Small intestine (tissue), 7 donors: ENCODE data around the gene POLN. TPM values are rescaled to one million over a fixed set of nuclear protein-coding genes. Genes with fewer than 3 reads are reported as not detected.

Source experiments
- DNase-seq, 2 donors: peaks; one replicate each; pipeline versions ENCODE4 v3.0.0 to v3.0.0-alpha.2; 2013
- FAIRE-seq: peaks from 2 replicates; lab custom pipeline; 2012; peaks lifted over from hg19 to GRCh38; lab: Jason Lieb, UNC
- H3K27ac ChIP-seq, 3 donors: one replicate each; pipeline ENCODE4 v1.5.1; 2013; ENCODE audit warnings: low read length in 2 of 3, mild to moderate bottlenecking in 2 of 3, control low read depth in 1 of 3, inconsistent platforms in 1 of 3, low read depth in 1 of 3, moderate library complexity in 1 of 3
- H3K27me3 ChIP-seq, 3 donors: one replicate each; pipeline ENCODE4 v1.6.1; 2013; ENCODE audit warnings: low read length in 3 of 3, inconsistent platforms in 1 of 3; ENCODE audit not compliant: control insufficient read depth in 3 of 3, insufficient read depth in 3 of 3
- H3K36me3 ChIP-seq, 3 donors: one replicate each; pipeline ENCODE4 v1.6.1; 2013; ENCODE audit warnings: low read length in 3 of 3, inconsistent platforms in 1 of 3, low read depth in 1 of 3, mild to moderate bottlenecking in 1 of 3, moderate library complexity in 1 of 3; ENCODE audit not compliant: control insufficient read depth in 3 of 3, insufficient read depth in 2 of 3
- H3K4me1 ChIP-seq, 3 donors: one replicate each; pipeline ENCODE4 v1.6.1; 2013; ENCODE audit warnings: low read length in 2 of 3, inconsistent platforms in 1 of 3, low read depth in 1 of 3, mild to moderate bottlenecking in 1 of 3, moderate library complexity in 1 of 3; ENCODE audit not compliant: control insufficient read depth in 3 of 3, insufficient read depth in 2 of 3
- H3K4me3 ChIP-seq, 3 donors: one replicate each; pipeline ENCODE4 v1.5.1; 2013; ENCODE audit warnings: low read length in 3 of 3, control low read depth in 1 of 3, inconsistent platforms in 1 of 3, low read depth in 1 of 3, mild to moderate bottlenecking in 1 of 3, moderate library complexity in 1 of 3
- H3K9me3 ChIP-seq, 2 donors: one replicate each; pipeline ENCODE4 v1.6.1; 2013; ENCODE audit warnings: low read depth in 1 of 2, low read length in 1 of 2; ENCODE audit not compliant: control insufficient read depth in 2 of 2, insufficient read depth in 1 of 2
- WGBS, 3 donors: extraction: QIAGEN DNeasy Blood & Tissue Kit; methylation state at CpG; one replicate each; pipeline ENCODE4 v1.1.7; 2013; 5-methylcytosine and 5-hydroxymethylcytosine counted together
- polyA plus RNA-seq, 4 donors: library from polyadenylated mRNA; stranded (reverse) in 3 of 4; unstranded in 1 of 4; fragments of 200-250 nt in 3 of 4; fragments of 120-200 nt in 1 of 4; gene quantifications; one replicate each; pipeline versions ENCODE4 v1.2.1 to v1.2.3, GENCODE V29; 2013
- donor health status: healthy with polysubstance abuse.
- donor health status: control.
- donor health status: control.
- donor health status: Bipolar disorder and iron deficiency.
- donor health status: healthy.

Gene POLN
- polyA plus RNA-seq, 4 donors: 0.89 to 2.2 (median 1.2) TPM

- peaks cover 1 to 24% (median 10%) of the 10 kb centered on the region in 3 donors for H3K4me1 ChIP-seq
Observed at GRCh38 chr4:2262145-2262943, 20.4 kb upstream of the POLN start.

GRCh38 chr4:2261853-2262144, 19.9 kb upstream of the POLN start, which contains the start of gene MXD4:
TSS of gene MXD4 (minus strand) at chr4:2262109. CDS start at chr4:2261980, 129 bp downstream.
- Histone ChIP-seq H3K27me3 (no peaks in the 10 kb centered on the region), H3K9me3 (no peaks in the 10 kb centered on the region), H3K27ac (peak within 1 kb of the TSS; percentile 82 to 98 (median 88)), H3K4me3 (peak within 1 kb of the TSS; percentile 87 to 92 (median 91)), H3K4me1 (peaks cover 1 to 29% (median 10%) of the 10 kb centered on the region in 3 donors), H3K36me3 (peaks cover 0 to 42% (median 0%) of the 10 kb centered on the region in 3 donors)
- DNase-seq (no peak), FAIRE-seq (no peak)
- 0 to 1% (median 0%) methylated on average over 23 to 46 of the region's 46 CpGs for WGBS, 3 donors

More at GRCh38 chr4:2262145-2262943, 20.4 kb upstream of the POLN start:
- peak overlapping the region; percentile 50 to 92 (median 87) for H3K4me3 ChIP-seq
- no peak for FAIRE-seq
- peaks cover 0 to 37% (median 0%) of the 10 kb centered on the region in 3 donors for H3K36me3 ChIP-seq
- DNase-seq: peak; percentile 99 to 100
- no peaks in the 10 kb centered on the region for H3K27me3 ChIP-seq
- peak overlapping the region; percentile 82 to 98 (median 88) for H3K27ac ChIP-seq
- 1% methylated on average over 73 to 98 of the region's 98 CpGs for WGBS, 3 donors
- no peaks in the 10 kb centered on the region for H3K9me3 ChIP-seq

DNA sequence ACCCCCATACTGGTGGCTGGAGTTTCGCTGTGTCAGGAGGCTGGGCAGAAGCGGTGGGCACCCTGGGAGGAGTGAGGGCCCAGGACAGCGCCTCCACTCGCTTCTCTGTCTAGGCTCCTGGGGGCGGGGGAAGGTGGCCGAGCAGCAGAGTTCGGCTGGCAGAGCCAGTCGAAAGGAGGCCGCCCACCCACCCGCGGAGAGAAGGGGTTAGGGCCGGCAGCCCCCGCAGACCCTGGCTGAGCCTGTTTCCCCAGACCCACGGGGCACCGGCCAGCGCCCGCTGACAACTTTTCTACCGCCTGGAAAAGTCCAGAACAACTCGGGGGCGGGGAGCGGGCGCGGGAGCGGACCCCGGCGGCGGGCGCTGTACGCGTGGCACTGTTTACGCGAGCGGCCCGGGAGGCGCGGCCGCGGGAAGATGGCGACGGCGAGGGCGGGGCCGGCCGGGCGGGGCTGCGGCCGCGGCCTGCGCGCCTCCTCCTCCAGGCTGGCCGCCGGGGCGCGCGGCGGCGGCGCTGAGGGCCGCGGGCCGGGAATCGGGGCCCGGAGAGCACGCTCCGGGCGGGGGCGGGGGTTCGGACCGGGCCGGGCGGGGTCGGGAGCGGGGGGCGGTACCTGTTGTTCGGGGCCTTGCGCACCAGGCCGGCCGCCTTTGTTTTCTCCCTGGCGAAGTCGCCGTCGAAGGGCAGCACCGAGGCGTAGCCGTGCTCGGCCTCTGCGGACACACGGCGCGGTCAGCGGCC, 19.4 kb upstream of the POLN start:
- H3K4me3 ChIP-seq: peak overlapping the region; percentile 87 to 92 (median 91)
- peak overlapping the region; percentile 56 to 89 (median 85) for H3K27ac ChIP-seq
- H3K9me3 ChIP-seq: no peaks in the 10 kb centered on the region
- WGBS, 3 donors: 1% methylated on average over 34 to 91 of the region's 91 CpGs
- H3K27me3 ChIP-seq: no peaks in the 10 kb centered on the region
- H3K36me3 ChIP-seq: peaks cover 0 to 47% (median 0%) of the 10 kb centered on the region in 3 donors
- peaks cover 1 to 31% (median 10%) of the 10 kb centered on the region in 3 donors for H3K4me1 ChIP-seq
- FAIRE-seq: no peak
- peak; percentile 55 to 73 for DNase-seq

- Histone ChIP-seq H3K9me3 (no peaks in the 10 kb centered on the region), H3K27me3 (no peaks in the 10 kb centered on the region), H3K36me3 (peaks cover 0 to 55% (median 0%) of the 10 kb centered on the region in 3 donors), H3K27ac (peak overlapping the region in 1 of 3 donors; percentile 17), H3K4me3 (peak overlapping the region; percentile 87 to 92 (median 91)), H3K4me1 (peaks cover 1 to 32% (median 10%) of the 10 kb centered on the region in 3 donors)
- FAIRE-seq (no peak), DNase-seq (no peak)
- WGBS, 3 donors: 37 to 44% (median 38%) methylated on average over 22 to 23 of the region's 23 CpGs
Observed at GRCh38 chr4:2260344-2261109, 18.6 kb upstream of the POLN start.

- no peak overlapping the region for H3K4me3 ChIP-seq
- H3K9me3 ChIP-seq: no peaks in the 10 kb centered on the region
- peaks cover 2 to 63% (median 3%) of the 10 kb centered on the region in 3 donors for H3K36me3 ChIP-seq
- 77 to 81% (median 80%) methylated on average over 14 to 15 of the region's 15 CpGs for WGBS, 3 donors
- peak overlapping the region in 1 of 3 donors; percentile 17 for H3K27ac ChIP-seq
- H3K27me3 ChIP-seq: no peaks in the 10 kb centered on the region
- DNase-seq (no peak), FAIRE-seq (no peak)
- H3K4me1 ChIP-seq: peaks cover 1 to 32% (median 10%) of the 10 kb centered on the region in 3 donors
Observed at GRCh38 chr4:2259541-2260343, 17.8 kb upstream of the POLN start.

DNA sequence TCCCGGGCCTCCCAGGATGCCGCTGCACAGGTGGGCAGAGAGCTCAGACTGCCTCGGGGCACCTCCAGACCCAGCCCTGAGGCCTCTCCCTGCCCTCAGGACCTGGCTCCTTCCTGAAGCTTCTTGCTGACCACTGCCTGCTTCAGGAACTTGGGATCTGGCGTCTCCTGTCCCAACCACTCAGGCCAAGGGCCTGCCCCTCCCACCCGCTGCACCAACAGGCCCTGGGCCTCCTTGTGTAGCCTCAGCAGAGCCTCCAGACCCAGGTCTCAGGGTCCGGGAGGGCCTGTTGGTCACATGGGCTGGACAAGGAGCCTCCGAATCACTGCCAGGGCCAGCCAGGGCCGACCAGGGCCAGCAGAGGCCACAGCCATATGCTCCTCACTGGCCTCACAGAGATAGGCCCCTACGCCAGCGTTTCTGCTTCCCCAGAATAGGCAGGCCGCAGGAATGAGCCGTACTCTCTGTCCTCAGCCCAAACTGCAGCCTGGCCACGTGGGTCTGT, 17.2 kb upstream of the POLN start:
- FAIRE-seq (no peak), DNase-seq (no peak)
- 70 to 77% (median 71%) methylated on average over 12 to 13 of the region's 13 CpGs for WGBS, 3 donors
- Histone ChIP-seq H3K9me3 (no peaks in the 10 kb centered on the region), H3K36me3 (peaks cover 2 to 66% (median 3%) of the 10 kb centered on the region in 3 donors), H3K27ac (no peak overlapping the region), H3K4me1 (peaks cover 1 to 32% (median 10%) of the 10 kb centered on the region in 3 donors), H3K27me3 (no peaks in the 10 kb centered on the region), H3K4me3 (no peak overlapping the region)

- FAIRE-seq: no peak
- DNase-seq: no peak
- H3K9me3 ChIP-seq: no peaks in the 10 kb centered on the region
- H3K4me3 ChIP-seq: no peak overlapping the region
- H3K27ac ChIP-seq: no peak overlapping the region
- no peaks in the 10 kb centered on the region for H3K27me3 ChIP-seq
- WGBS, 3 donors: 82 to 86% (median 85%) methylated on average over 18 of the region's 18 CpGs
- H3K4me1 ChIP-seq: peaks cover 1 to 28% (median 10%) of the 10 kb centered on the region in 3 donors
- peaks cover 2 to 72% (median 3%) of the 10 kb centered on the region in 3 donors for H3K36me3 ChIP-seq
Observed at GRCh38 chr4:2258091-2259035, 16.4 kb upstream of the POLN start.
